ENCODE measurements around the gene CCR5.

CCR5 gene

DNA sequence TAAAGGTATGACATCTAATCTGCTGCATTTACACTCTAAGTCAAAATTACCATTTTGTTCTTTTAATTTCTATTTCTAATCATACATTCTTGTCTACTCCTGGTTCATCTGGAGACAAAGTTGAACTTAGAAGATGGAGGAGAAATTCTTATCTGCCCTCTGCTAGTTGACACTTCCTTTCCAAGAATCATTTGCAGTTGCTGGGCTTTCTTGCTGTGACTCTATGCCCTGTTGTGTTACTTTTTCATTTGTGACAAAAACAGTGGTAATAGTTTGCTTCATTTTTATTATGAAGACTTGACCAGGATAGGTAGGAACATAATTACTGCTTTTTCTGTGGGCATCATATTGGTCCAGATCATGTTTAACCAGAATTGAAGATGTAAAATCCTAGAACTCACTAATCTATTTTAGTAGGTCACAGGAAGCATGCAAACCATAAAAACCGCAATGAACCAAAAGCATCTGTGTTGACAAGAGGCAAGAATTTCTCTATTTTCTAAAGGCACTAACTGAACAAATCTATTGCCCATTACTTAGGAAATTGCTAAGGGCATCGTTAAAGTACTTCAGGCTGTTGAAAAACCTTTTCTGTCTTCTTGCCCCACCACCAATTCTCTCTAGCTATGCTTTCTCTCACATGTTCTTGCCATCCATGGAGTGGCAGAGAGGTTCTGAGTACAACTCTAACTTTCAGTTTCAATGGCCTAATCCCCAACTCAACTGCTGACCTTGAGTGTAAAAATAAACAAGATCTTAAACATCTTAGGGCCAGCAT is 21.1 kb upstream of the CCR5 start:
- no peak overlapping the region for H3K9ac ChIP-seq (ENCODE audit: low read length)
- no peaks in the 10 kb centered on the region for H3K4me1 ChIP-seq (ENCODE audit: insufficient read depth, low read length)
- no peak overlapping the region for H3K27ac ChIP-seq (ENCODE audit: low read depth, low read length)
- peaks cover 0 to 4% of the 10 kb centered on the region in 2 donors for H3K27me3 ChIP-seq (ENCODE audit: control insufficient read depth in 1 of 2, insufficient read depth in 2 of 2, low read length in 2 of 2)
- no peak overlapping the region for H3K4me3 ChIP-seq (ENCODE audit: low read depth in 1 of 2, low read length in 2 of 2)
- no peaks in the 10 kb centered on the region for H3K36me3 ChIP-seq (ENCODE audit: insufficient read depth, low read length)
- no peaks in the 10 kb centered on the region for H3K9me3 ChIP-seq (ENCODE audit: low read length)

DNA sequence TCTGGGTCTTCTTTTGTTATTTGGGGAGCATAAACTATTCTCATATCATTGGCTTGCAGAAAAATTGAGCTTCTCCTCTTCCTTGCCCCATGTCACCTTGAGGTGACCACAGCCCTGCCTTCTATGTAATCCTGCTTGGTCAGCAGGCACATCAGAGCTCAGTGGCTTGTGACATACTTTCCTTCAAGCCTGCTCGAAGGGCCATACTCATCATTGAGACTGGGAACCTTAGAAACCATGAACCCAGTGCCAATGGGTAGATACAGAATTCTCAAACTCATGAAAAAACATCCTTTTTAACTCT is 20.5 kb upstream of the CCR5 start:
- Histone ChIP-seq H3K9me3 (ENCODE audit: low read length) (no peaks in the 10 kb centered on the region), H3K4me3 (ENCODE audit: low read depth in 1 of 2, low read length in 2 of 2) (no peak overlapping the region), H3K27me3 (ENCODE audit: control insufficient read depth in 1 of 2, insufficient read depth in 2 of 2, low read length in 2 of 2) (peaks cover 0 to 4% of the 10 kb centered on the region in 2 donors), H3K4me1 (ENCODE audit: insufficient read depth, low read length) (no peaks in the 10 kb centered on the region), H3K36me3 (ENCODE audit: insufficient read depth, low read length) (no peaks in the 10 kb centered on the region), H3K9ac (ENCODE audit: low read length) (no peak overlapping the region), H3K27ac (ENCODE audit: low read depth, low read length) (no peak overlapping the region)

DNA sequence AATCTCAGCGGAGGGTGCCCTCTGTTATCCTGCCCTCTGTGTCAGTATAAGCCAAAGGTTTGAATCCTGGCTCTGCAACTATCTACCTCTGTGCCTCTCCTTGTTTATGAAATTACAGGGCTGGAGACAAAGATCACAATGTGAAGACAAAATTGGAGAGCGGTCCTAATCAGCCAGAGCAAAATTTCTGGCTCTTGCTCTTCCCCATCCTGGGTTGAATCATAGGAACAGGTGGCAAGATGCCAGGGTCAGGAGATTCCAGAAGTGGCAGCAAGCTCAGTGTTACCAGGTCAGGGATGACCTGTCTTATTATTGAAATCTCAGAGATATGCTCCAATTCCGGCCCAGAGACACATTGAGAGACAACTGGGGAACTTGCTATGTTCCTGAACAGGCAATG is 19.1 kb upstream of the CCR5 start:
- Histone ChIP-seq H3K9ac (ENCODE audit: low read length) (no peak overlapping the region), H3K9me3 (ENCODE audit: low read length) (no peaks in the 10 kb centered on the region), H3K27me3 (ENCODE audit: control insufficient read depth in 1 of 2, insufficient read depth in 2 of 2, low read length in 2 of 2) (peaks cover 0 to 4% of the 10 kb centered on the region in 2 donors), H3K27ac (ENCODE audit: low read depth, low read length) (no peak overlapping the region), H3K4me1 (ENCODE audit: insufficient read depth, low read length) (no peaks in the 10 kb centered on the region), H3K36me3 (ENCODE audit: insufficient read depth, low read length) (no peaks in the 10 kb centered on the region), H3K4me3 (ENCODE audit: low read depth in 1 of 2, low read length in 2 of 2) (no peak overlapping the region)

DNA sequence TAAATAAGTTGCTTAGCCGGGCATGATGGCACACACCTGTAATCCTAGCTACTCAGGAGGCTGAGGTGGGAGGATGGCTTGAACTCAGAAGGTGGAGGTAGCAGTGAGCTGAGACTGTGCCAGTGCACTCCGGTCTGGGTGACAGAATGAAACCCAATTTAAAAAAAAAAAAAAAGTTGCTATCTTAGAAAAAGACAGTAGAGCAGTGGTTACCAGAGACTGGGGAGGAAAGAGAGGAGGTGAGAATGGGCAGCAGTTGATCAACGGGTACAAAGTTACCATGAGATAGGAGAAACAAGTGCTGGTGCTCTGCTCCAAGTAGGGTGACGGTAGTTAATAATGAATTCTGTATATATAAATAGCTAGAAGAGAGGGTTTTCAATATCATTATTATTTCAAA is 17.7 kb upstream of the CCR5 start:
- Histone ChIP-seq H3K9me3 (ENCODE audit: low read length) (no peaks in the 10 kb centered on the region), H3K27ac (ENCODE audit: low read depth, low read length) (no peak overlapping the region), H3K36me3 (ENCODE audit: insufficient read depth, low read length) (no peaks in the 10 kb centered on the region), H3K9ac (ENCODE audit: low read length) (no peak overlapping the region), H3K27me3 (ENCODE audit: control insufficient read depth in 1 of 2, insufficient read depth in 2 of 2, low read length in 2 of 2) (peaks cover 0 to 4% of the 10 kb centered on the region in 2 donors), H3K4me1 (ENCODE audit: insufficient read depth, low read length) (no peaks in the 10 kb centered on the region), H3K4me3 (ENCODE audit: low read depth in 1 of 2, low read length in 2 of 2) (no peak overlapping the region)

DNA sequence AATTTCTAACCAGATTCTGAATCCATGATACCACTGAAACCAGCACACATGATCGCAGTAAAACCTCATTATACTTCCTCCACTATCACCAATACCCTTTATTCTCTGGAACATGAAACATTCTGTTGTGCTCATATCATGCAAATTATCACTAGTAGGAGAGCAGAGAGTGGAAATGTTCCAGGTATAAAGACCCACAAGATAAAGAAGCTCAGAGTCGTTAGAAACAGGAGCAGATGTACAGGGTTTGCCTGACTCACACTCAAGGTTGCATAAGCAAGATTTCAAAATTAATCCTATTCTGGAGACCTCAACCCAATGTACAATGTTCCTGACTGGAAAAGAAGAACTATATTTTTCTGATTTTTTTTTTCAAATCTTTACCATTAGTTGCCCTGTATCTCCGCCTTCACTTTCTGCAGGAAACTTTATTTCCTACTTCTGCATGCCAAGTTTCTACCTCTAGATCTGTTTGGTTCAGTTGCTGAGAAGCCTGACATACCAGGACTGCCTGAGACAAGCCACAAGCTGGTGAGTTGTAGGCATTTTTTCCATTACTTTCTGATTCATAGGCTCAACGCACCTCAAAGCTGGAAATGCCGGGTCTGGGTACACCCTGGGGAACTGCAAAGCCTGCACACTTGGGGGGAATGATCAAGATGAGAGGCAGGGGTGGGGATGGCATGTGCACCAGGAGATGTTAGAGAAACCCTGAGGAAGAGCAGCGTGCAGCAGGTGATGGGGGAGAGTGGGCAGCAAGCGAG is 16.9 kb upstream of the CCR5 start, which contains the start of gene CCR2:
TSS of gene CCR2 (plus strand) at position 465 of the 764 bp plus-strand sequence. CDS start 3,417 bp downstream, outside the sequence.
- Histone ChIP-seq H3K4me1 (ENCODE audit: insufficient read depth, low read length) (no peaks in the 10 kb centered on the region), H3K4me3 (ENCODE audit: low read depth in 1 of 2, low read length in 2 of 2) (no peak within 1 kb of the TSS), H3K9ac (ENCODE audit: low read length) (no peak within 1 kb of the TSS), H3K27ac (ENCODE audit: low read depth, low read length) (no peak within 1 kb of the TSS), H3K27me3 (ENCODE audit: control insufficient read depth in 1 of 2, insufficient read depth in 2 of 2, low read length in 2 of 2) (peaks cover 0 to 4% of the 10 kb centered on the region in 2 donors), H3K9me3 (ENCODE audit: low read length) (no peaks in the 10 kb centered on the region), H3K36me3 (ENCODE audit: insufficient read depth, low read length) (no peaks in the 10 kb centered on the region)

DNA sequence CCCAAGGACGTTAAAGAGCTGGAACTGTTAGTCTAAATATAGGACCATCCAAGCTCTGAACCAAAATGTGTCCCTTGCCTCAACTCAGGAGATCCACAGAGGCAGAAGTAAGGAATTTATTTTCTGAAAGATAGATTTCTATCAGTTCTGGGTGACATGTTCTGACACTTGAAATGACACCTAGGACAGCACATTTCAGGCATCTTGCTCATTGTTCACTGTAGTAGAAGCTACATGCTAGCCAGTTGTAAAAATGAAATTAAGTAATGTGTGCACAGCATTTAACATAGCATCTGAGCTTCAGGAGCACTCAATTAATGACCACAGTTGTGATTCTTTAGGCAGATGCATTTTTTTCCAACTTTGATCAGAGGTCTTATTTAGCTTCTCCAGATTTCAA is 16.3 kb upstream of the CCR5 start:
- Histone ChIP-seq H3K9ac (ENCODE audit: low read length) (no peak overlapping the region), H3K36me3 (ENCODE audit: insufficient read depth, low read length) (no peaks in the 10 kb centered on the region), H3K4me1 (ENCODE audit: insufficient read depth, low read length) (no peaks in the 10 kb centered on the region), H3K27ac (ENCODE audit: low read depth, low read length) (no peak overlapping the region), H3K9me3 (ENCODE audit: low read length) (no peaks in the 10 kb centered on the region), H3K27me3 (ENCODE audit: control insufficient read depth in 1 of 2, insufficient read depth in 2 of 2, low read length in 2 of 2) (peaks cover 0 to 4% of the 10 kb centered on the region in 2 donors), H3K4me3 (ENCODE audit: low read depth in 1 of 2, low read length in 2 of 2) (no peak overlapping the region)

DNA sequence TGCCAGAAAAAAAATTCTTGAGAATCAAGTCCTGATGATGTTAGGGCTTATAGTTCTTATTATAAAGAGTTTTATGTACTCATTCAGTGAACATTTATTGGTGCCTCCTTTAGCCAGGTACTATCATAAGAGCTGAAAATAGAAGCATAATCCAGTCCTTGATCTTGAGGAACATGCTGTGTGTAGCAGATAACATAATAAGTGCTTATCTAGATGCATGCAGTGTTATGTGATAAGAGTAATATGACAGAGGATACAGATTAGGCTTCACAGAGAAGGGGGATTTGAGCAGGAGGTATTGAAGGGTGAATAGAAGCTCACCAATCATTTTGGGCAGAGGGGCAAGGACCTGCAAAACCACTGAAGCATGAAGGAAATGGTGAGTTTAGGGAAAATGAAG is 15.8 kb upstream of the CCR5 start:
- H3K4me3 ChIP-seq (ENCODE audit: low read depth in 1 of 2, low read length in 2 of 2): no peak overlapping the region
- H3K27me3 ChIP-seq (ENCODE audit: control insufficient read depth in 1 of 2, insufficient read depth in 2 of 2, low read length in 2 of 2): peaks cover 0 to 4% of the 10 kb centered on the region in 2 donors
- no peak overlapping the region for H3K9ac ChIP-seq (ENCODE audit: low read length)
- no peak overlapping the region for H3K27ac ChIP-seq (ENCODE audit: low read depth, low read length)
- H3K36me3 ChIP-seq (ENCODE audit: insufficient read depth, low read length): no peaks in the 10 kb centered on the region
- H3K9me3 ChIP-seq (ENCODE audit: low read length): no peaks in the 10 kb centered on the region
- H3K4me1 ChIP-seq (ENCODE audit: insufficient read depth, low read length): no peaks in the 10 kb centered on the region

DNA sequence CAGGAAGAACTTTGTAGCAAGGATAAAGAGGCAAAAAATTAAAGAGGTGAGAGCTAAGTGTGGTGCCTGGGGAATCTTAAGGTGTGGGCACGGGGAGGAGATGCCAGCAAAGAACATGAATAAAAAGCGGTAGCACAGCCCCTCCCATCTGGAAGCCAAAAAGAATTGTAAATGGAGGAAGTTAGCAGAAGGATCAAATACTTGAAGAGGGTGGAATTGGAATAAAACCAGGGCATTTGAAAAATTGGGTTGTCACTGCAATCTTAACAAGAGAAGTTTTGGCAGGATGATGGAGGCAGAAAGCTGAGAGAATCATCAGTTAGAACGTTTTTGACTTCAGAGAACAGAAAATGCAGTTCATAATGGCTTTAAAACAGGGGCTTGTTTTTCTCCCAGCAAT is 14.5 kb upstream of the CCR5 start:
- Histone ChIP-seq H3K27ac (ENCODE audit: low read depth, low read length) (no peak overlapping the region), H3K27me3 (ENCODE audit: control insufficient read depth in 1 of 2, insufficient read depth in 2 of 2, low read length in 2 of 2) (peaks cover 0 to 4% of the 10 kb centered on the region in 2 donors), H3K4me1 (ENCODE audit: insufficient read depth, low read length) (no peaks in the 10 kb centered on the region)

DNA sequence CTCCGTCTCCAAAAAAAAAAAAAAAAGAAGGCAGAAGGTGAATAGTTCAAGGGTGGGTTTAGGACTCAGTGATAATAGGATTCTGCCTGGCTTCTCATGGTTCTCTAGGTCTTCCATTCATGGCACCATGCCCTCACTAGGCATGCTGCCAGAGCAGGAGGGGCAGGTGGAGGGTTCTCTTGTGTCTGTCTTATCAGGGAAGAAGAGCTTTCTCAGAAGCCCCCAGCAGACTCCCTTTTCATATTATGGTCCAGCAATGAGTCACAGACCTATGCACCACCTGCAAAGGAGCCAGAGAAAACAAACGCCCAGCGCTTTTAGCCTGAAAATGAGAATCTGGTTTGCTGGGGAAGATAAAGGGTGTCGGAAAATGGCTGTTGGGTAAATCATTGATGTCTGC is 13.8 kb upstream of the CCR5 start:
- H3K27ac ChIP-seq (ENCODE audit: low read depth, low read length): no peak overlapping the region
- H3K4me3 ChIP-seq (ENCODE audit: low read depth in 1 of 2, low read length in 2 of 2): no peak overlapping the region
- no peaks in the 10 kb centered on the region for H3K9me3 ChIP-seq (ENCODE audit: low read length)
- no peaks in the 10 kb centered on the region for H3K36me3 ChIP-seq (ENCODE audit: insufficient read depth, low read length)
- H3K4me1 ChIP-seq (ENCODE audit: insufficient read depth, low read length): no peaks in the 10 kb centered on the region
- H3K9ac ChIP-seq (ENCODE audit: low read length): no peak overlapping the region
- peaks cover 0 to 3% of the 10 kb centered on the region in 2 donors for H3K27me3 ChIP-seq (ENCODE audit: control insufficient read depth in 1 of 2, insufficient read depth in 2 of 2, low read length in 2 of 2)

More for the DNA sequence above, 14.5 kb upstream of the CCR5 start:
- H3K4me3 ChIP-seq (ENCODE audit: low read depth in 1 of 2, low read length in 2 of 2): no peak overlapping the region
- H3K36me3 ChIP-seq (ENCODE audit: insufficient read depth, low read length): no peaks in the 10 kb centered on the region
- H3K9me3 ChIP-seq (ENCODE audit: low read length): no peaks in the 10 kb centered on the region
- no peak overlapping the region for H3K9ac ChIP-seq (ENCODE audit: low read length)

DNA sequence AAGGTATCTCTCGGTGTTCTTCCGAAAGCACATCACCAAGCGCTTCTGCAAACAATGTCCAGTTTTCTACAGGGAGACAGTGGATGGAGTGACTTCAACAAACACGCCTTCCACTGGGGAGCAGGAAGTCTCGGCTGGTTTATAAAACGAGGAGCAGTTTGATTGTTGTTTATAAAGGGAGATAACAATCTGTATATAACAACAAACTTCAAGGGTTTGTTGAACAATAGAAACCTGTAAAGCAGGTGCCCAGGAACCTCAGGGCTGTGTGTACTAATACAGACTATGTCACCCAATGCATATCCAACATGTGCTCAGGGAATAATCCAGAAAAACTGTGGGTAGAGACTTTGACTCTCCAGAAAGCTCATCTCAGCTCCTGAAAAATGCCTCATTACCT is 12.3 kb upstream of the CCR5 start:
- no peaks in the 10 kb centered on the region for H3K4me1 ChIP-seq (ENCODE audit: insufficient read depth, low read length)
- no peak overlapping the region for H3K9ac ChIP-seq (ENCODE audit: low read length)
- H3K4me3 ChIP-seq (ENCODE audit: low read depth in 1 of 2, low read length in 2 of 2): no peak overlapping the region
- H3K36me3 ChIP-seq (ENCODE audit: insufficient read depth, low read length): no peaks in the 10 kb centered on the region
- H3K9me3 ChIP-seq (ENCODE audit: low read length): no peaks in the 10 kb centered on the region
- no peaks in the 10 kb centered on the region for H3K27me3 ChIP-seq (ENCODE audit: control insufficient read depth in 1 of 2, insufficient read depth in 2 of 2, low read length in 2 of 2)
- peak overlapping the region; percentile 23 for H3K27ac ChIP-seq (ENCODE audit: low read depth, low read length)

DNA sequence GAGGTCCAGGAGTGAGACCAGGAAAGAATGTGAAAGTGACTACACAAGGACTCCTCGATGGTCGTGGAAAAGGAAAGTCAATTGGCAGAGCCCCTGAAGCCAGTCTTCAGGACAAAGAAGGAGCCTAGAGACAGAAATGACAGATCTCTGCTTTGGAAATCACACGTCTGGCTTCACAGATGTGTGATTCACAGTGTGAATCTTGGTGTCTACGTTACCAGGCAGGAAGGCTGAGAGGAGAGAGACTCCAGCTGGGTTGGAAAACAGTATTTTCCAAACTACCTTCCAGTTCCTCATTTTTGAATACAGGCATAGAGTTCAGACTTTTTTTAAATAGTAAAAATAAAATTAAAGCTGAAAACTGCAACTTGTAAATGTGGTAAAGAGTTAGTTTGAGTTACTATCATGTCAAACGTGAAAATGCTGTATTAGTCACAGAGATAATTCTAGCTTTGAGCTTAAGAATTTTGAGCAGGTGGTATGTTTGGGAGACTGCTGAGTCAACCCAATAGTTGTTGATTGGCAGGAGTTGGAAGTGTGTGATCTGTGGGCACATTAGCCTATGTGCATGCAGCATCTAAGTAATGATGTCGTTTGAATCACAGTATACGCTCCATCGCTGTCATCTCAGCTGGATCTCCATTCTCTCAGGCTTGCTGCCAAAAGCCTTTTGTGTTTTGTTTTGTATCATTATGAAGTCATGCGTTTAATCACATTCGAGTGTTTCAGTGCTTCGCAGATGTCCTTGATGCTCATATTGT is 10.8 kb upstream of the CCR5 start:
- H3K9me3 ChIP-seq (ENCODE audit: low read length): no peaks in the 10 kb centered on the region
- no peak overlapping the region for H3K9ac ChIP-seq (ENCODE audit: low read length)
- no peak overlapping the region for H3K4me3 ChIP-seq (ENCODE audit: low read depth in 1 of 2, low read length in 2 of 2)
- H3K4me1 ChIP-seq (ENCODE audit: insufficient read depth, low read length): no peaks in the 10 kb centered on the region
- no peaks in the 10 kb centered on the region for H3K36me3 ChIP-seq (ENCODE audit: insufficient read depth, low read length)
- H3K27ac ChIP-seq (ENCODE audit: low read depth, low read length): peak overlapping the region; percentile 21
- H3K27me3 ChIP-seq (ENCODE audit: control insufficient read depth in 1 of 2, insufficient read depth in 2 of 2, low read length in 2 of 2): no peaks in the 10 kb centered on the region

Measured in muscle layer of colon (tissue), 2 donors.